Measurements from ENCODE around the gene FRAS1.
"Not testable (repeated sequence)": the region's sequence is repeated elsewhere in the genome, so short reads cannot be mapped to it uniquely, and the experiment has no call there.

Gene FRAS1

GRCh38 chr4:78396613-78397291 lies 339.6 kb downstream of the FRAS1 start:
- no peak for DNase-seq

DNA sequence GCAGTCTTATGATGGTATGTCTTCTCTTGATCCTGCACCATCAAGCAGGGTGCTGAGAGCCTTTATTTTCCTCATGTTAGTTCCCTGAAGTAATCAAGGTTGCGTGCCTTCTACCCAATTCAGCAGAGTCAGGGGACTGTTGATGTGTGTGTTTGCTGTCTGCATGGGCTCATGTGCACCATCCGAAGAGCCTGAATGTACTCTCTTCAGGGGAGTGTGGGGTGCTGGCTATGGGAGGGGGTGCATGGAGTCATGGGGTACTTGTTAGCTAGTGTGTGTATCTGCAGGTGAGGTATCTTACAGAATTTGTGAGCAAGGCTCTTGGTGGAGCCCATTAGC lies 340.1 kb downstream of the FRAS1 start:
- DNase-seq: no peak

DNA sequence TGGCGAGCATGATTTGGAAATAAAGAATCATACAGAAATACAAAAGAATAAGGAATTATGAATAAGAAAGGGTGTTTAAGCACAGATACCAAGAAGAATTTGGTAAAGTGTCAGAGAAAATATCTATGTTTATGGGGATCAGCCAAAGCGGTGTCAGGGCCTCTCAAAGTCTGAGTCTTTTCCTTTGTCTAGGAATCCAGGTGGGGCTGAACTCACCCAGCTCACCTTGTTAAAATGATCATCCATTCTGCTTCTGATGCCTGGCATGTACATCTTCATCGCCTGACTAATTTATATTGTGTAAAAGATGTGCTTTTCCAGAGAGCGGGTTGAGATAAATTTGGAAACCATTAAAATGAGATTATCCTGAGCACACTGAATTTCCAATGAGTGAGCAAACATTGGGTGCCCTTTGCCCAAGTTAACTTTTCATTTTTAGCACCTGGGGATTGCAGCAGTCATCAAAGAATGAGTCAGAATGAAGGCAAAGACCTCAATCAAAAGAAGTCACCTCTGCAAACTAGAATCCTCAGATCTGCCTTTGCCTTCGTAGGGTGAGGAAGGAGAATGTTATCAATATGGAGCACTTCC lies 352.6 kb downstream of the FRAS1 start:
- DNase-seq: no peak

DNA sequence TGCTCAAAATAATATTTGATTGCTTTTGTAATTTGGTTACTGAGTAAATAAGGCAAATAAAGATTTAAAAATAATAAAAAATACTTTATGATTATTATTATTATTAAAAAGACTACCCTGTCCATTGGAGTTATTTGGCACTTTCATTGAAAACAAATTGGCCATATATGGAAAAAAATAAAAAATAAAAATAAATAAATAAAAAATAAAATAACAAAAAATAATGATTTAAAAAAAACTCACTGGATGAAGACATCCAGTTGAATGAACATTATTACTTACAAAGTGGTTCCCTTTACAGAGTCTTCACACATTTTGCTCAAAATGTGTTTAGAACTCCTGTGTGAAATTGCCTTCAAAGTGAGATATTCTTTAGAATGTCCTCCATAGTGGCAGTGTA lies 353.1 kb downstream of the FRAS1 start:
- no peak for DNase-seq

DNA sequence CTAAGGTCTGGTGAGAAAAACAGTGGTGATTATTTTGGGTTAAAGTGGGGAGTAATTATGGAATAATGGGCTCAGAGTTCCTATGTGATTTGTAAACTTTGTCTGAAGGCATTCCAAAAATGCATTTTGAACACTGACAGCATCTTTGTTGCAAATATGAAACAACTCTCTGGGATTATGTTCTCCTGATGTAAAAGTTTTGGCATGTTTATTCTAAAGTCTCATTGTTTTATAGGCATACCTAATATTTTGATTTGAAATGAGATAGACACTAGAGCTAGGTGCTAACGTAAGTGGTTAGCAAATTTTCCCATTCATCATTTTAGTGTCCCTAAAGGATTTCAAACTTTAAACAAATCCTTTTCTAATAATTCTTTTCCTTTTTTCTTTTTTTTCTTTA lies 353.6 kb downstream of the FRAS1 start:
- DNase-seq: no peak

- no peak for DNase-seq
Observed at GRCh38 chr4:78414116-78414515, 357.0 kb downstream of the FRAS1 start.

DNA sequence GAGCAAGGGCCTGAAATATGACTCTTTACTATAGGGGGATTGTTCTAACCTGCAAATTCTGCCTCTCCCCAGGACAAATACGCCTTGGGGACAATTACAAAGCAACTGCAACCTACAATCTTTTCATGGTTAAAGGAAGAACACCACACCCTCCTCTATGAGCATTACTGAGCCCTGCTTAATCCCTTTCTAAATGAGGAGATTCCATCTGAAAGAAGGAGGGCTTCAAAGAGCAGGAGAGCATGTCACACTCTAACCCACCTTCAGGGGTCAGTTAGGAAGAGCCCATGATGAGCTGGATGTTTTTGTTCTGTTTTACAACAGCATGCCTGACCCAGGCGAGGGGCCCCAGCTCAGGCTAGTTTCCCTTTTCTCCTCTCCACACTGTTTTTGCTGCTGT lies 360.5 kb downstream of the FRAS1 start:
- DNase-seq: no peak

GRCh38 chr4:78418406-78418805 lies 361.3 kb downstream of the FRAS1 start:
- no peak for DNase-seq

DNA sequence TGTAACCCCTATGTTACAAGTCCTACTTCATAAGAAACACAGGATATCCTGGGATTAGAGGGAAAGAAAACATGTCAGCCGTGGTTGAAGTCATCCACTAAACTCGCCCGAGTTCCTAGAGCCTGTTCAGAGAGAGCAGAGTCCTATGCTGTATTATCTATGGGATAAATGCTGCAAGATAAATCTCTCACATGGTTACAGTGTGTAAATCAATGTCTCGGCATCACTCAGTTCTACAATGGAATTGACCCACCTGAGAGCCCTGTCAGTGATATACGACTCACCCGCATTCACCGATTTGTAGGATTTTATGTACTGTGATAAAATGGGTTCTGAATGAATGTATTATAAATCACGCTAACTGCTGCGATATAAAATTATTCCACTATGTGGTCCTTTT lies 366.7 kb downstream of the FRAS1 start:
- DNase-seq: no peak

- DNase-seq: no peak
Observed at GRCh38 chr4:78424461-78424860, 367.3 kb downstream of the FRAS1 start.

DNA sequence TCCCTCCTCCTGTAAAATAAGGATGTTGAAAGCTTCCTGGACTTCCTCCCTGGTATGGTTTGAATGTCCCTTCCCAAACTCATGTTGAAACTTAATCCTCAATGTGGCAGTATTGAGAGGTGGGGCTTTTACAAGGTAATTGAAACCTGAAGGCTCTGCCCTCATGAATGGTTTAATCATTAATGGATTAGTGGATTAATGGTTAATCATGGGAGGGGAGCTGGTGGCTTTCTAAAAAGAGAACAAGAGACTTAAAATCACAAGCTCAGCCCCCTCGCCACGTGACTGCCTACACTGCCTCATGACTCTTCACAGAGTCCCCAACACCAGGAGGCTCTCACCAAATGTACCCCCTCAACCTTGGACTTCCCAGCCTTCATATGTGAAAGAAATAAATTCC lies 369.8 kb downstream of the FRAS1 start:
- DNase-seq: no peak

DNA sequence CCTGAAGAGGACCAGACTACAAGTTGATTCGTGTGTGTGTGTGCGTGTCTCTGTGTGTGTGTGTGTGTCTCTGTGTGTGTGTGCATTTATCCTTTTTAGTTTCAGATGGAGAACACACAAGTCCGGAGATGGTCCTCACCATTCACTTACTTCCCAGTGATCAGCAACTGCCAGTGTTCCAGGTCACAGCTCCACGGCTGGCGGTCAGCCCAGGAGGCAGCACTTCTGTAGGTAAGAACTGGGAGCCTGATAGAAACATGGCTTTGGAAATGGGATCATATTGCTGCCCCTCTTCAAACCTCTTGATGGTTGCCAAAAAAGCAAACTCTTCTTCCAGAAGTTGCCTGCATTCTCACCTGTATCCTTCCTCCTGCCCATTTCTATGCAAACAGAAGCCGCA lies 371.9 kb downstream of the FRAS1 start:
- DNase-seq: no peak

DNA sequence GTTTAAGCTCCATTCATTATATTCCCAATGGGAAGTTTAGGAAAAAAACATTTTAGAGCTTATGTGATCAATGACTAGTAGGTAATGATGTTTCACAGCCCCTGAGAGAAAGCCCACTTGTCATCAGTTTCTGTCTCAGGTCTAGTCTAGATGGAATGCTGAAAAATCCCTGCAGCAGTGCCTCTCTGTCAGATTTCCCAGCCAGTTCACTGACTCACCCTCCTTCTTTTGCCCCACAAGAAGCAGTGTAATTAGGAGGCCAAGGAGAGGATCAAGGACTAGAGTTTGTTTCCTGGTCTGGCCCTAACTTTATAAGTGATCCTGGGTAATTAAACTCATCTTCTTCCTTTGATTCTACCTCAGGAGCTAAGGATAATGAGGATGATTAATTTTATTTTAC lies 375.8 kb downstream of the FRAS1 start:
- no peak for DNase-seq

DNA sequence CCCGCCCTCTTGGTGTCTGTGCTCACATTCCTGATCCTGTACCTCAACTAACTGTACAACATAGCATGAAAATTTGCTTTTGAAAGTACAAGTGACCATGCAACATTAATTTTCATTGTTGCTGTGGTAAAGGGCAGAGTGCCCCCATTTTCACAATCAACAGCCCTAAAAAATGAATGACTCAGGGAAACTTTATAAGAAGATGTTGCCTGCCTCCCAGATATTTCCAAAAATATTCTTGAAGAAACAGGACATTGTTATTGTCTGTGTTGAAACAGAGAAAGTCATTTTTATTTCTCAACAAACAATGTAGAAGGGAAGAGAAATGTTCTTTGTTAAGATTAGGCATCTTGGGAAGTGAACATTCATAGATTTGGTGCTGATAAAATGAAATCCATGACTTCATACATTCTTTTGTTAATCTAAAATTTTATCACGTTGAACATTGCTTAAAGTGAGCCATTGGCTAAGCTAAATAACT lies 380.5 kb downstream of the FRAS1 start:
- no peak for DNase-seq

DNA sequence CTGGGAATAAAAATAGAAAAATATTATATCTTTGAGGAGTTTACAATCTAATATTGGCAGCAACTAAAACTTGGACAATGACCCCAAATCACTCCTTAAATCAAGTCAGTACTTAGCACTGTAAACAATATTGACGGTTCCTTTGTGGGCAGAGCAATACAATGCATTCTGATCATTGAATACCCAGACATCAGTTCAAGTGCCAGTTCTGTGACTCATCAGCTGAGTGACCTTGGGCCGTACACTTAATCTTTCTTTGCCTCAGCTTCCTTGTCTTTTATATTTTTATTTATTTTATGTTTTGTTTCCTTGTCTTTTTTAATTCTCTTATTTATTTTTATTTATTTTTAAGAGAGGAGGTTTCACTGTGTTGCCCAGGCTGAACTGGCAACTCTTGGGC lies 382.2 kb downstream of the FRAS1 start:
- DNase-seq: no peak

DNA sequence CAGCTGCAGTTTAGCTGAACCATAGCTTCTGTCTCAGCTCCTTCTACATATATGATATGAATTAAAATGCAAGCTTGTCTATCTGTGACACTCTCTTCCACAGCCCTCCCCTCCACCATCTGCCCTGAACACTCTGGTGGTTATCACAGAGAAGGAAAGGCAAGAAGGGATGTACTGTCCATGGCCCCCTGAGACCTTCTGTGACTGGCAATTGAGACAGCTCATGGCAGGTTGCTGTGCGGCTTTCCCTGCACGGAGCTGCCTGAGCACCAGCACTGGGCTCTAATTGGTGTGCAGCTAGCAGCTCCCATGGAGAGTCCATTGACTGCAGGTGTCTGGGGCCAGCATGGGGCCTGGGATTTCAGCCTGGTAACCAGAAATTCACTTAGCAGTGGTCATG lies 384.6 kb downstream of the FRAS1 start:
- DNase-seq: no peak

DNA sequence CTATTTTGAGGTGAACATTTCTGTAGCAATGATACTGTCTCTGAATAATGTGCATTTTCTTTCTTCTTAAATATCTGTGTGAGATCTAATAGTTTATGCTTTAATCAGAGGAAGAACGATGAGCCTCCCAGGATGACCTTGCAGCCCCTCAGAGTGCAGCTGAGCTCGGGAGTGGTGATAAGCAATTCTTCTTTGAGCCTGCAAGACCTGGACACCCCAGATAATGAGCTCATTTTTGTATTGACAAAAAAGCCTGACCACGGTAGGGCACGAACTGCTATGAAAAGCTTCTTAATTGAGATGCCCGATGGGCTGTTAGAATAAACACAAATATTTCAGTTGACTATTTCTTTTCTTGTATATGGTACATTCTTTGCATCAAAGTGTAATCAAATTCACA lies 389.5 kb downstream of the FRAS1 start:
- no peak for DNase-seq

GRCh38 chr4:78451407-78451806 lies 394.3 kb downstream of the FRAS1 start:
- DNase-seq: no peak

GRCh38 chr4:78454016-78454415 lies 396.9 kb downstream of the FRAS1 start:
- no peak for DNase-seq

DNA sequence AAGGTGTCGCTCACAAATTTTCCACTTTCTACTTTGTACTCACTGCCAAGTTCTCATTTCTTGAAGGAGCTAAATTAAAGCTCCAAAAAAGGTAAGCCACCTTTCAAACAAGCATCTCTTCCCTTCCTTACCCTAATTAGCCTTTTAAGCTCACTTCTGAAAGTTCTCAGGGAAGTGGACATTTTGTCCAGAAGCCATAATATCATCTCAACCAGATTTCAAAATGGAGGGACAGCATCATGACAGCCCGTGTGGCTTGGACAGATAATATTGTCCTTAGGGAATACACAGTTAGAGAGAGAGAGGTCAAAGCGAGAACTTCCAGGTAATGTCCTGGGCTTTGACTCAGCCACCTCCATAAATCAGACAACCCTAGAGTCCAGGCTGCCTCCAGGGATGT lies 400.6 kb downstream of the FRAS1 start:
- DNase-seq: no peak

DNA sequence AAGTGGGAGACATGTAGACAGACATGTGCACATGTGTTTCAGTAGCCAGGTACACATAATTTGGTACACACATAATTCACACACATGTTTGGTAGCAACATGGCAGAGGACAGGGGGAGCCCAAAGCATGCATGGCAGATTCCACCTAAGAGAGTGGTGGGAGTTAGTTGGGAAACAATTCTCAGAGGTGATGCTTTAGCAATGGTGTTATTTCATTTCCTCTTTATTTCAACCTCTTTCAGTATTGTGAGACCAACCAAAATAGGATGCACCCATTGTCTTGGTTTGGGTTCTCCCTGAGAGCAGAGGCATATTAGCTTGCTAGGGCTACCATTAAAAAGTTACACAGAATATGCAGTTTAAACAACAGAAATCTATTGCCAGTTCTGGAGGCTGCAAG lies 402.2 kb downstream of the FRAS1 start:
- DNase-seq: no peak

DNA sequence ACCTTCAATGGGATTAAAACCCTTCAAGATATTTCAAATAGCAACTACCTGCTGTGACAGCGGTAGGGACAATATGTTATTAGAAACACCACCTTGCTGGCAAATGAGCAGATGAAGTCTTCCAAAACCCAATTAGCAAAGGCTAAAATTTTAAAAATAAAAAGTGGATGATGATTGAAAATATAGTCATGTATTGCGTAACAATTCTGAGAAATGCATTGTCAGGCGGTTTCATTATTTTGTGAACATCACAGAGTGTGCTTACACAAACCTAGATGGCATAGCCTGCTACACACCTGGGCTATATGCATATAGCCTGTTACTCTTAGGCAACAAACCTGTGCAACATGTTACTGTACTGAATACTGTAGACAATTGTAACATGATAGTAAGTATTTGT lies 403.2 kb downstream of the FRAS1 start:
- DNase-seq: no peak

DNA sequence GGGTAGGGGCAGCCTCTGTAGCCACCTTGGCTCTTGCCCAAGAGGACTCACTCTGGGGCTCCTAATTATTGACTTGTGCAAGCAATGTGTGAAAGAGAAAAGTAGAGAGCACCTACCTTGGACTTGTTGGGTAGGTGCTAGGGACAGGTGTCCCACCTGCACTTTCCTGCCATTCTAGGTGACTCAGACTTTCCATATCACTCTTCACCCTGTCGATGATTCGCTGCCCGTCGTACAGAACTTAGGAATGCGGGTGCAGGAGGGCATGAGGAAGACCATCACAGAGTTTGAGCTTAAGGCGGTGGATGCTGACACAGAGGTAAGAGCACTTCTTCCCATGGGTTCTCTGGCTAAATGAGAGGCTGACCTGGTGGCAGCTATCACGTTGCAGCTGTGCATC lies 407.1 kb downstream of the FRAS1 start:
- DNase-seq: no peak

GRCh38 chr4:78467223-78467622 lies 410.1 kb downstream of the FRAS1 start:
- not testable (repeated sequence) for DNase-seq

DNA sequence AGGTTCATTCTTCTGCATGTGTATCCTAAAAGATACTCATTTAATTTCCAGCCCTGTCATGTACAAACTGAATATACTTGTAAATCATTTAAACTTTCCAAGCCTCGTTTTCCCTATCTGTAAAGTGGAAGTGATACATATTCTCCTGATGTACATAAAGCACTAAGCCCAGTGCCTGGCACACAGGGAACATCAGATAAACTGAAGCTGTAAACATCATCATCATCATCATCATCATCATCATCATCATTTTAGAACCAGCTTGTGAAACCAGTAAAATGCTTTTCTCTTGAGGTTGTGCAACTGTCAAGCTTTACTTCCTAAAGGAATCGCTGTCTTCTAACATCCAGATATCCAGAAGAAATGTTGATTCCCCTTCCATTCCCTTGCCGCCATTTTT lies 411.1 kb downstream of the FRAS1 start:
- DNase-seq: no peak
